GM10266 (cell line): ENCODE results near the gene TOGARAM1.

Experiments used
- DNase-seq: peaks from one replicate; pipeline ENCODE4 v3.0.0; 2012; ENCODE audit errors: extremely low spot score
- CTCF ChIP-seq: IDR thresholded peaks from 2 replicates; pipeline ENCODE4 v1.5.1; 2012; ENCODE audit warnings: mild to moderate bottlenecking, low read depth; ENCODE audit not compliant: control insufficient read depth, insufficient read depth; ENCODE audit errors: missing control alignments

The TOGARAM1 gene

GRCh38 chr14:44961554-44962333 lies at the start of gene TOGARAM1, which contains the start of gene KLHL28:
TSS of gene TOGARAM1 (plus strand) at chr14:44962190. CDS start at chr14:44962422, 232 bp downstream.
TSS of gene KLHL28 (minus strand) at chr14:44961947. CDS start at chr14:44945928, 16,019 bp downstream.
- no peak for TF ChIP-seq CTCF
- peak; percentile 87 for DNase-seq

- no peak for TF ChIP-seq CTCF
- DNase-seq: no peak
Observed at GRCh38 chr14:44914849-44915248, 47.1 kb upstream of the TOGARAM1 start.

- DNase-seq: no peak
Observed at GRCh38 chr14:44928793-44929192, 33.2 kb upstream of the TOGARAM1 start.

GRCh38 chr14:44935155-44935554 lies 26.8 kb upstream of the TOGARAM1 start:
- no peak for DNase-seq
- no peak for TF ChIP-seq CTCF

More at GRCh38 chr14:44928793-44929192, 33.2 kb upstream of the TOGARAM1 start:
- TF ChIP-seq CTCF: no peak

GRCh38 chr14:44937547-44937946 lies 24.4 kb upstream of the TOGARAM1 start:
- DNase-seq: no peak
- TF ChIP-seq CTCF: no peak

- DNase-seq: no peak
Observed at GRCh38 chr14:44940211-44940610, 21.8 kb upstream of the TOGARAM1 start.

More at GRCh38 chr14:44940211-44940610, 21.8 kb upstream of the TOGARAM1 start:
- no peak for TF ChIP-seq CTCF
